GM18909 (cell line): ENCODE results near the gene CTSW.
A peak's percentile ranks its signal among the peaks of the same experiment; 100 is the strongest.

Source experiments
- ATAC-seq: cut with Tn5 transposase; IDR thresholded peaks from one replicate; pipeline ENCODE4 v1.9.1; 2021; ENCODE audit warnings: mild to moderate bottlenecking; ENCODE audit not compliant: unreplicated experiment, poor library complexity

Gene CTSW

GRCh38 chr11:65919573-65920371 lies 40.1 kb downstream of the CTSW start:
- ATAC-seq: peak; percentile 44

- no peak for ATAC-seq
Observed at GRCh38 chr11:65920372-65920802, 40.8 kb downstream of the CTSW start.

DNA sequence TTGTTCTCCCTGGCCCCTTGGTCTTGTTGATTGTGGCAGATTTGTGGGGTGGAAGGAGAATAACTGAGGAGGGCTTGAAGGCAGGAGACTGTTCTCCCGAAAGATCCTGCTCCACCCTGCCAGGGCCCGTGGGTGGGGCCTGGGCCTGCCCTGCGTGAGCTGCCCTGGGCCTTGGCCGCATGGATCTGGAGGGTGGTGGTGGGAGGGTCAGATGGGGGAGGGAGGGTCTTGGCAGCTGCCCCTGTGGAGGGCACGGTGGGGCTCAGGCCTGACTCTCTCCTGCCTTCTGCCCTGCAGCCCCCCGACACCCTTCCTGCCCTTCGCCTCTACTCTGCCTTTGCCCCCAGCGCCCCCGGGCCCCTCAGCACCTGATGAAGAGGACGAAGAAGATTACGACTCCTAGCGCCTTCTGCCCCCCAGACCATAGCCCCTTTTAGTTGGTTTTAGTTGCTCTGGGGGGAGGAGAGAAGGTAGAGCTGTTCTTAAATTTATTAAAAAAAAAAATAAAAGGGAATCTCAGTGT lies 41.5 kb downstream of the CTSW start:
- ATAC-seq: no peak

- no peak for ATAC-seq
Observed at GRCh38 chr11:65921876-65922275, 42.2 kb downstream of the CTSW start.

DNA sequence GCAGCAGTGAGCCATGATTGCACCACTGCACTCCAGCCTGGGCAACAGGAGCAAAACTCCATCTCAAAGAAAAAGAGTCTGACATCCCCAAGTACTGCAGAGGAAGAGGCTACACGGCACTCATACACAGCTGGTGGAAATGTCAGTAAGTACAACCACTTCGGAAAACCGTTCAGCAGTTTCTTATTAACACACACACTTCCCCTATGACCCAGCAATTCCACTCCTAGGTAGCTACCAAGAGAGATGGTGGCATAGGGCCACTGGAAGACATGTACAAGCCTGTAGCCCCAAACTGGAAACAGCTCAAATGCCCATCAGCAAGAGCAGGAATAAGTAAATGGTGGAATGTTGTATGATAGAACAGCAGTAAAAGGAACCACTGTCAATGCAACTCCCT lies 42.9 kb downstream of the CTSW start:
- no peak for ATAC-seq

GRCh38 chr11:65925397-65925796 lies 45.8 kb downstream of the CTSW start:
- ATAC-seq: no peak

GRCh38 chr11:65927904-65928397 lies 48.3 kb downstream of the CTSW start:
- peak; percentile 72 for ATAC-seq

GRCh38 chr11:65928667-65929066 lies 49.0 kb downstream of the CTSW start:
- ATAC-seq: no peak

DNA sequence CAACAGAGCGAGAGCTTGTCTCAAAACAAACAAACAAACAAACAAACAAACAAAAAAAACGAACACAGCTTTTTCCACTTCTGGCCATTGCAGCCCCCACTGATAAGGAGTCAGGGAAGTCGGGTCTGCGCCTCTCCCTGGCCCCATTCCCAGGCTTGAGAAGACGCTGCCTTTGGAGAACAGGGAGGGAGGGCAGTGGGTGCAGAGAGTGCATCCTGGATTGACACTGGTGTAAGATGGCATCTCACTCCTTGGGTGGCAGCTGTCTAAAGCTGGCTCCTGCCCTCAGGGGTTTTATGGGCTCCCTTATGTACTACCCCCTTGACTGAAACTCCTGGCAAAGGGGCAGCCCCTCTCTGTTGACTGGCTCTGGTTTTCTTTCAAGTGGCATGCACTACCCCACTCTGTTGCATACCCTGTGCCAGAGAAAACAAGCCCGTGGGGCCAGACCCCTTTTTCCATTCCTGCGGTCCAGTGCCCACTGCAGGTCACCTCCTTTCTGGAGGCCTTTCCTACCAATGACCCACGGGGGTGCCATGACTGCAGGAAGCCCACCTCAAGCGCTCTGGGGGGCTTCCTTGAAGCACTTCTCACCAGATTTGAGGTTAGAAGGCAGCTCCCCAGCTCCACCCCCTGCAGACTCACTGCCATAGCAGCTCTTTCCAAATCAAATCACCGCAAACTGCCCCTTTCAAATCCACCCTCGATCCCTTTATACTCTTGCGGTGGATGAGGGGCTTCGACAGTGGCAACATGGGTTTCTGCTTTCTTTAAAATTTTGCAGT lies 52.3 kb downstream of the CTSW start:
- no peak for ATAC-seq

- no peak for ATAC-seq
Observed at GRCh38 chr11:65932558-65932919, 52.9 kb downstream of the CTSW start.
